HG03103 (cell line): ENCODE results near the gene CAPZA3.
"Not testable (repeated sequence)": the region's sequence is repeated elsewhere in the genome, so short reads cannot be mapped to it uniquely, and the experiment has no call there.

Source experiments
- ATAC-seq: cut with Tn5 transposase; IDR thresholded peaks from one replicate; pipeline ENCODE4 v1.9.1; 2021; ENCODE audit warnings: low read depth; ENCODE audit not compliant: unreplicated experiment

CAPZA3 gene

GRCh38 chr12:18752947-18753346, 15.0 kb downstream of the CAPZA3 start:
- no peak for ATAC-seq

DNA sequence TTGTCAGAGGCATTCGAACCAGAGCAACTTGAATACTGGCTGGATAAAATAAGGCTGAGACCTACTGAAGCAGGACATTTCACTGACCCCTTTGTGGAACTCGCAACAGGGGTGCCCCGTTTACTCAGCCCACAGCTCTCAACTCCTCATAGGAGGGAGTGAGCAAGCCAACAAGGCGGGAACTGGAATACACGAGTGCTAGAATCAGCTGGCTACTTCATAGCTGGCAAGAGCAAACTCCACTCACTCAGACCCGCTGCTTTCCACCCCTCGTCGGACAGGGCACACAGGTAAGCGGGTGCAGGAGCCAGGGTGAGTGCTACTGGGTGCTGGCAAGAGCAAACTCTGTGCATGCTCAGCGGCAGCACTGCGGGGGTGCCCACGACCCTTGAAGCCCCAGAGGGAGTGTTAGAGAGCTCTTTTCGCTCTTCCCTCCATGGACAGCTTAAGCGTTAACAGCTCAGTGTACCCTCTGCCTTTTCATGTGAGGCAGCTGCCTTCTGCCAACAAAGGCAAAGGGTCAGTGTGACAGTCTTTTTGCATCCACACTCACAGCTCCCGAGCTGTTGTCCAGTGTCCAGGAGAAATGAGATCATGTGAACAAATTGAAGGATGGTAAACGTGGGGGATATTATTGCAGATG, 15.7 kb downstream of the CAPZA3 start:
- ATAC-seq = no peak

GRCh38 chr12:18754124-18754707, 16.3 kb downstream of the CAPZA3 start:
- no peak for ATAC-seq

DNA sequence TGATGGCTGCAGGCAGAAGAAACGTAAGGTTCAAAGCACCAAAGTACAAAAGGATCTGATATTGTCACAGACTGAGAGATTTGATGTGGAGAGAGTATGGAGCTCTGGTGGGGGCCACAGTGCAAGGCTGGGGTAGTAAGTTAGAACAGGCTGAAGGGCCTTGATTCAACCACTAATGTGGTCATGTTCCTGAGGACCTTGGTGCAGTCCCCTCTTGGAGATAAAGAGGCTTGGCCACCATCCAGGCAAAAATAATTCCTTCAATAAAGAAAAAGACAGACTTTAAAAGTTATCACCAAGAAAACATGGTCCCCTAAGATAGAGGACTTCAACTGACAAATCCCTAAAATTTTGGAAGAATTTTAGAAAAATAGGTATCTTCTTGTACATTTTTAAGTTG, 17.4 kb downstream of the CAPZA3 start:
- no peak for ATAC-seq

- not testable (repeated sequence) for ATAC-seq
Observed at GRCh38 chr12:18766479-18766878, 28.6 kb downstream of the CAPZA3 start.

GRCh38 chr12:18782827-18783226, 44.9 kb downstream of the CAPZA3 start:
- no peak for ATAC-seq

GRCh38 chr12:18785465-18785864, 47.5 kb downstream of the CAPZA3 start:
- ATAC-seq = not testable (repeated sequence)
